Measurements from ENCODE around the gene GOLGA2.

DNA sequence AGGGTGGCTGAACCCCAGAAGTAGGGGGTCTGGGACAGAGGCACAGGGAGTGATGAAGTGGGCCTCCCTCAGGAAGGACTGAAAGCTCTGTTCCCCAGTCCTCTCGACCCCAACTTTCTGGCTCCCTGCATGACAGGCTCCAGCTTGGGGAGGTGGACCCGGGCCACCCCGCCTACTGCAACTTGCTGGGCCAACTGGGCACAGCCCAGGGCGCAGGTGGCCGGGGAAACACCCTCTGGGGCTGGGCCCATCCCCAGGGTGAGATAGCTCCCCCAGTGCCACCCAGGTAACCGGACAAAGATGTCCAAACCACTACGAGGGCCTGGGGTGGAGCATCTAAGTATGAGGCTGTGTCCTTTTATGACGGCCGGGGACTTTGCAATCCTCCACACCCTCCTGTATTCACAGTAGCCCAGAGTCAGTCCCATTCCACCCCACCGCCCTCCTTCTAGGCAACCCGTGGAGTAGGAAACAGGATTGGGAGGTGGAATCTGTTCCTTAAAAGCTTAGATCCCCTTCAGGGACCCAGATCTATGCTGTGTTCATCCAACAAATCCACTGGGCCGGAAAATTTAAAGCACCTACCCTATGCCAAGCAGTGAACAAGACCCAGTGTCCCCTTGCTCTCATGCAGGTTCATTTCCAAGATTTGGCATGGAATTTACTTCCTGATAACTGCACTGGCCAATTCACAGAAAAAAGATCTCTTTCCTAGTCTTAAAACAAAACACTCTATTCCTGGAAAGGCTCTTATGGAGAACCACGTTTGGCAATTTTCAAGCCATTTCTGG lies 52.7 kb downstream of the GOLGA2 start:
- TF ChIP-seq, protein P1, sequence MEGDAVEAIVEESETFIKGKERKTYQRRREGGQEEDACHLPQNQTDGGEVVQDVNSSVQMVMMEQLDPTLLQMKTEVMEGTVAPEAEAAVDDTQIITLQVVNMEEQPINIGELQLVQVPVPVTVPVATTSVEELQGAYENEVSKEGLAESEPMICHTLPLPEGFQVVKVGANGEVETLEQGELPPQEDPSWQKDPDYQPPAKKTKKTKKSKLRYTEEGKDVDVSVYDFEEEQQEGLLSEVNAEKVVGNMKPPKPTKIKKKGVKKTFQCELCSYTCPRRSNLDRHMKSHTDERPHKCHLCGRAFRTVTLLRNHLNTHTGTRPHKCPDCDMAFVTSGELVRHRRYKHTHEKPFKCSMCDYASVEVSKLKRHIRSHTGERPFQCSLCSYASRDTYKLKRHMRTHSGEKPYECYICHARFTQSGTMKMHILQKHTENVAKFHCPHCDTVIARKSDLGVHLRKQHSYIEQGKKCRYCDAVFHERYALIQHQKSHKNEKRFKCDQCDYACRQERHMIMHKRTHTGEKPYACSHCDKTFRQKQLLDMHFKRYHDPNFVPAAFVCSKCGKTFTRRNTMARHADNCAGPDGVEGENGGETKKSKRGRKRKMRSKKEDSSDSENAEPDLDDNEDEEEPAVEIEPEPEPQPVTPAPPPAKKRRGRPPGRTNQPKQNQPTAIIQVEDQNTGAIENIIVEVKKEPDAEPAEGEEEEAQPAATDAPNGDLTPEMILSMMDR (IDR thresholded peaks at IDR 0.05), result no peak
- no peak for TF ChIP-seq POLR2AphosphoS5 (IDR thresholded peaks at IDR 0.05)
